Posterior vena cava (tissue), 2 donors: Measurements from ENCODE around the gene SP140L. TPM values are rescaled to one million over a fixed set of nuclear protein-coding genes. Genes with fewer than 3 reads are reported as not detected.
"Not testable (repeated sequence)": the region's sequence is repeated elsewhere in the genome, so short reads cannot be mapped to it uniquely, and the experiment has no call there.

Source experiments
- DNase-seq: peaks from one replicate; pipeline ENCODE4 v3.0.0-alpha.2; 2020; ENCODE audit warnings: low spot score
- intact Hi-C, 2 donors: fragments of 100-400 bp; cut with DNase I; formaldehyde crosslinking; loops; one replicate each; pipeline versions ENCODE4 v1.14.1 to v1.14.2; 2022 to 2023
- total RNA-seq, 2 donors: library from RNA; stranded (reverse); fragmentation: NEBNext Ultra II Directional; extraction: Animal tissue kit (Norgen Biotek cat#: 25700); gene quantifications; one replicate each; pipeline ENCODE4 v1.2.1, GENCODE V29; 2021
- donor health status: DM: yes; HTN: yes; CAD: no.
- donor health status: DM: yes; HTN: yes; CAD: no.

The SP140L gene
- total RNA-seq, 2 donors from 2014 or later: 10.1 to 17.0 TPM

DNA sequence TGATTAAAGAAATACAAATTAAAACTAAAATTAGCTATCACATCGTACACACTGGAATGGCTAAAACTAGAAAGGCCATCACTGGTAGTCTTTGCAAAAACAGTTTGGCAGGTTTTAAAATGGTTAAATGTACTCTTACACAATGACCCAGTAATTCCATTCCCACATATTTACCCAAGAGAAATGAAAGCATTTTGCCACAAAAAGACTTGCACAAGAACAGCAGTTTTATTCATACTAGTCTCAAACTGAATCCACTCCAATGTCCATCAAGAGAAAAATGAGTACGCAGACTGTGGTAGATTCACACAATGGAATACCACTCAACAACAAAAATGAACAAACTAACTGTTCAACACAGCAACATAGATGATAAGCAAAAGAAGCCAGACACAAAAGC, 29.1 kb downstream of the SP140L start:
- intact Hi-C loops: no loop called here
- DNase-seq: no peak

- DNase-seq: no peak
- intact Hi-C loops: no loop called here
Observed at GRCh38 chr2:230358305-230358704, 31.3 kb downstream of the SP140L start.

DNA sequence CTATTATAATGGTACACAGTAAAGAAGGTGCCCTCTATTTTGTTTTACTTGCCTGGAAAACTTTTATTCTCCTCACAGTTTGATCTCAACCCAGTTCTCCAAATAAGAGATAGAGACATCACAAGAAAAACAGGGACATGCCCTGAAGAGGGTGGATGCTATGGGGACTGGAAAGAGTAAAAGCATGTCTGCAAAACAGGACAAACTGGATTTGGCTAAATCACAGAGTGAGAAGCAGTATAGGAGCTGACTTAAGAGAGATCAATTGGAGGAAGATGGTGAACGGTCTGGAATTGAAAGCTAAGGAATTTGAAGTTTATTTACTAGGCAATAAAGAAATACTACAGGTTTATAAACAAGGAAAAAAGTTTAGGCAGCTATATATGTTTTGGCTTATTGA, 33.0 kb downstream of the SP140L start:
- intact Hi-C loops: no loop called here
- DNase-seq: no peak

- no peak for DNase-seq
- intact Hi-C loops: no loop called here
Observed at GRCh38 chr2:230362030-230362691, 35.2 kb downstream of the SP140L start.

DNA sequence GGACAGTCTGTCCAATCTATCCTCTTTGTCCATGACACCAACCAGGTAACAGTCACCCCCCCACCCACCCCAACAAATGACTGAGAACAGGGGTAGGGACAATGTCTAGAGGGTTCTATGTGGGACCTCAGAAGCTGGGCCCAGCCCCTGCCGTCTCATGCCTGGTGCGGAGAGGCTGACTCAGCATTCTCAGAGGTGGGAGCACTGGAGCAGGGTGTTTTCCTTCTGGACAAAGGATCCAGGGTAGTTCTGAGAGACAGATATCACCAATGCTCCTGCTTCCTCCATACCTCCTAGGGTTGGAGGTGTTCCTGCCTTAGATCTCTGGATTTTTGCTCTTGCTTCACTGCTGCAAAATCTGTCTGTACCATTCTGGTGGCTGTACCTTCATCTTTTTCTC, 55.1 kb downstream of the SP140L start:
- intact Hi-C loops: no loop called here
- no peak for DNase-seq

DNA sequence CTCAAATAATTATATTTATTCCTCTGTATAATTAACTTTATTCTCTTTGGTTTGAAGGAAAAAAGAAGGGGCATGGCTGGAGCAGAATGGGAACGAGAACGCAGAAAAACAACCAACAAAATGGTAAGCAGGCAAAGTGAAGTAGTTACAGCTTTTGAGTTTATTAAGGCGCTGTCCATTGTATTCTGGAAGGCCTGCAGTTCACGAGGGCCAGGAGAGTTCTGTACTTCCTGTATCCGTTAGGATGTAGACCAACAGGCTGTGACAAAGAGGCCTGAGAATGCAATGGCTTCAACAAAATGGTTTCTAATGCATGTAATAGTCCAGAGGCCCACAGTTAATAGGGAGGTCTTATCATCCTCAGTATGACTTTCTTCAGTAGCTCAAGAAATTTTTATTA, 56.5 kb downstream of the SP140L start:
- intact Hi-C loops: no loop called here
- no peak for DNase-seq

DNA sequence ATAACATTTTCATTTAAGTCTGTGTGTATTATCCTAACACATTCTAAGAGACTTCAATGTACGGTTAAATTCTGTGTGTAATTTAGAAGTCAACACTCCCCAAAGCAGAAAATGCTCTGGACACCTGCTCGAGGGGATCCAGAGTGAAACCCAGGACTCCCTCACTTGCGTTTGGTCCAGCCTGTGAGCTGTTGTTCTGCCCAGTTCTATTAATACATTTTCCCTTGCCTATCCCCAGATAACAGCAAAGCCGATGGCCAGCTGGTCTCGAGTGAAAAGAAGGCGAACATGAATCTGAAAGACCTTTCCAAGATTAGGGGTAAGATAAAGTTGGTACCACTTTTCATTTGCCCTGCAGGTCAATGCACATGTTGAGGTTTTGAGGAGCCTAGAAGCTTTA, 58.0 kb downstream of the SP140L start:
- no peak for DNase-seq
- intact Hi-C loops: no loop called here

GRCh38 chr2:230394301-230394700, 67.3 kb downstream of the SP140L start:
- DNase-seq: no peak
- intact Hi-C loops: no loop called here

- intact Hi-C loops, DNase-seq: not testable (repeated sequence)
Observed at GRCh38 chr2:230398698-230399097, 71.7 kb downstream of the SP140L start.

- DNase-seq: no peak
- intact Hi-C loops: no loop called here
Observed at GRCh38 chr2:230400041-230400440, 73.0 kb downstream of the SP140L start.

DNA sequence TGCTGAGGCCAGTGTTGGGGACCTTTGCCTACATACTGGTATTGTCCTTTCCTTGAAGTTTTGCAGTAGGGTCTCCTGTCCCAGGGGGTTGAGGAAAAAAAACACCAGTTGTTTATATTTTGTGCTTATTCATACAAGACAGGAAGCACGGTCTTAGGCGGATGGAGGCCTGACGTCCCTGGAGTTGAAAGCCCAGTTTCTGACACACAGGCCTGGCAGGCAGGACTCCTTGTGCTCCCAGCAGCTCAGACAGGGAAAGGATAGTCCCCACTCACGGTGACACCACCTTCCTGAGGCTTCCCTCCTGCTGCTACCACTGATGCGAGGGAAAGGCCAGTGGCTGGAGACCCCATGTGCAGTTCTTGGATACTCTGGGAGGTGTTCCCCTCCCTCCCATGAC, 73.5 kb downstream of the SP140L start:
- intact Hi-C loops: no loop called here
- no peak for DNase-seq

DNA sequence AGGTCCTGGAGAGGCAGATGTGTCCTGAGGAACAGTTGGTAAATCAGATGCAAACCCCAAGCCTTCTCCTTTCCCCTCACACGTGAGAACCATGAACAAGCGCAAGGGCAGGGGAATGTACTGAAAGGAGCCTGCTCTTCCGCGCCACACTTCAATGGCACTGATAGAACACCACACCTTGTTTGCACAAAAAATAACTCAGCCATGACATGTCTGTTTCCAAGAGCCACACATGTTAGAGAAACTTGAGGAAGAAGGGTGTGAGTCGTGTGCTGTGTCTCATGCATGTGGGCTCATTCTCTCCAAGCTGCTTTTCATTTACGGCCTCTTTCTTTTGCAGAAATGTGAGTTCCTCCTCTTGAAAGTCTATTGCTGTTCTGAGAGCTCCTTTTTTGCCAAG, 74.0 kb downstream of the SP140L start:
- DNase-seq, intact Hi-C loops: not testable (repeated sequence)

- no peak for DNase-seq
- intact Hi-C loops: no loop called here
Observed at GRCh38 chr2:230403746-230404145, 76.8 kb downstream of the SP140L start.

- DNase-seq: no peak
- intact Hi-C loops: no loop called here
Observed at GRCh38 chr2:230405824-230406223, 78.8 kb downstream of the SP140L start.

DNA sequence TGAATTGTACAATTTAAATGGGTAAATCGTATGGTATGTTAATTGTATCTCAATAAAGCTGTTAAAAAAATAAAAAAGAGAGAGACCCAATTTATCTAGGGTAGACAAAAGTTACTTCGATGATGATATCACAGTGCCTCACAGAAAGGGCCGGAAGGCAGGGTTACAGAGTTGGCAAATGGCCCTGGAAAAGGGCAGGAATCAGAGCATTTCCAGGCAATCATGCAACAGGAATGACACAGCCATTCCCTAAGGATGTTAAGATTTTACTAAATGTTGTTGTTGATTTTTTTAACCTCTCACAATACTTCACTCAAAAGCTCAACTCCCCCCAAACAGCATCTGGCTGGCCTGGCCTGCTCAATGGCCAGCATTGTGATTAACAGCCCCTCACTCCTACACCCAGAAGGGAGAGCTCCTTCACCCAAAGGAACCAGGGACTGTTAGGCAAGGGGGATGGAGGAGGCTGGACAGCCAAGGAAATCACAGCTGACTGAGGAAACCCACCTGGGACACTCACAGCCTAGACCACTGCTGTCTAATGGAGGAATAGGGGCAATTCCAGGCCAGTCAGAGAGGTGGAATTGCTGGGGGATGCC, 81.3 kb downstream of the SP140L start:
- intact Hi-C loops: no loop called here
- DNase-seq: peak; percentile 82

- DNase-seq, intact Hi-C loops: not testable (repeated sequence)
Observed at GRCh38 chr2:230409316-230409715, 82.3 kb downstream of the SP140L start.

DNA sequence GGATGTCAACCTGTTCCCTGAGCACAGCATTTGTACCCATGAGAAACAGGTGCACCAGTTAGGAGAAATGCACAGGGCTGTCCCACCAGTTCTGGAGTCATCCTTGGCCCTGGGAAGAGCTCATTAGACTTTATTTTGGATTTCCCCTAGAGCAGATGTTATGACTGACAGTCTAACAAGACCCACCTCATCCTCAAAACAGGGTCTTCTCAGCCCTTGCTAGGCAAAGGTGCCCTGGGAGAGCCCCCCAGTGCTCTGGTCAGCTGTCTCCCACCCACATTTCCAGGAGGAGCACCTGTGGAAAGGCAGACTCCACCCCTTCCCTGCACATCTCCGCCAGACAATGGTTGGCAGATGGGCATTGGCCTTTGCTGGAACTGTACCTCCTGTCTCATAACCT, 83.3 kb downstream of the SP140L start:
- DNase-seq: no peak
- intact Hi-C loops: no loop called here

DNA sequence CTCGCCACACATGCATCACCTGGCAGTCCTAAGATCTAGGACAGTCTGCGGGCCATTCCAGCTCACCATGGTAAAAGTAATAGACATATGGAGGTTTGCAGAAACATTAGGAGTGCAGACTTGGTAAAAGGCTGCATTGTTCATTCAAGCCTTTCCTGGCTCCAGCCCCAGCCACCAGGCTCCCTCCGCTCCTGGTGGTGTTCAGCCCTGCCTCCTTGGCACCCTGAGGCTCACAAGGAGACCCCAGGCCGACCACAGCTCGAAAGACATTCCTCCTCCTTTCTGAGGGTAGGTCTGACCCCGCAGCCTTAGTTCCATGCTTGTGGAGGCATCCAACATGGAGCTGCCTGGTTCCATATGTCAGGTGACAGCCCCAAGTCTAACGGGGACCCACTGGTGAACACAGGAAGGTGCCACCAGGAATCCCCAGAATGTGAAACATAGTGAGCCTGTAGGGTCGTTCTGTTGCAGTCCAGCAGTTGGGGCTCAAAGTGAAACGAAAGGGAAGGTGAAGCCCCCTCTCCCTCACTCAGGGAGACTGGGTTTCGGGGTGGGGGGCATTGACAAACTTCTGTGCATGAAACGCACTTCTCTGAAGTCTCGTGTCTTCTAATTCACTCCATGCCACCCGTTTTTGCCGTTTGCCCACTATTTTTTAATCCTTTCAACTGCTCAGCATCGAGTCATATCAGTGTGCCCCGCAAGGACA, 84.0 kb downstream of the SP140L start:
- DNase-seq: no peak
- intact Hi-C loops: no loop called here

- intact Hi-C loops: no loop called here
- peak; percentile 89 for DNase-seq
Observed at GRCh38 chr2:230411570-230412370, 84.8 kb downstream of the SP140L start.

GRCh38 chr2:230412371-230412711, 85.3 kb downstream of the SP140L start:
- intact Hi-C loops: no loop called here

More at GRCh38 chr2:230412371-230412711, 85.3 kb downstream of the SP140L start:
- peak; percentile 68 for DNase-seq
